Stimulated activated CD4-positive, alpha-beta T cell treated with anti-CD3 and anti-CD28 coated beads, Interleukin-15, amount 100 ng/mL, for 48 hours (primary cell): ENCODE data around the gene TUBGCP3.
"Not testable (repeated sequence)": the region's sequence is repeated elsewhere in the genome, so short reads cannot be mapped to it uniquely, and the experiment has no call there.

Source experiments
- DNase-seq, 2 donors: peaks; one replicate each; pipeline ENCODE4 v3.0.0-alpha.2; 2020; ENCODE audit warnings: low read depth in 2 of 2

Gene TUBGCP3

DNA sequence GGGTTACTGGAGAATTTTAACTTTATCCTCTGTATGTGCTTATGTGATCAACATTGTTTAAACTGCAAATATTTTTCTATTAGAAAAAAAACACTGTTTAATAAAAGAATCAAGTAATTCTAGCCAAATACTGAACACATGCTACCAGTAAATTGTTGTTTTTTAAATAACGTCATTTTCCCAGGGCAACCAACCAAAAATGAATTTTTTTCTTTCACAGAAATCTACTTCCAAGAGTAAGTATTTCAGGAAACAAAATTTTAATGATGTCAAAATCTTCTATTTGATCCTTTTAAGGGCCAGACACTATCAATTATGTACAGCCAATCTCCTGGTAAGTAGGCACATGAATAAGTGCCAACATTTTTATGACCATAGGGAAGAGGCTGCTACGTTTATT lies 57.1 kb downstream of the TUBGCP3 start:
- no peak for DNase-seq

DNA sequence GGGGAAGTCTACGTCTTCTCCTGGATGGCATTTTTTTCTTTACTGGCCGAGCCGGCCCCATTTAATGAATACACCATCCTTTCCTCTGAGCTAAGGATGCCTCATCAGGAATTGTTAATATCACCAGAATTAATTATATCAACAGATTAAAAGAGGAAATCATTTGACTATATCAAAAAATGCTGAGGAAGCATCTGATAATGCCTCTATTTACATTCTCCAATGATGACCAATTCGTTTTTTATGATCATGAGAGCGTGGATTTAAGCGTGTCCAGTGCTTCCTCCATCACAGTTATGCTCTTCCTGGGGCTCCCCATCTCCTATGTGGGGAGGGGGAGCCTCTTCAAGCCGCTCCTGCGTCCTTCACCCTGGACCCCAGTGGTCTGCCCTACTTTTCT lies 58.7 kb downstream of the TUBGCP3 start:
- DNase-seq, result no peak

DNA sequence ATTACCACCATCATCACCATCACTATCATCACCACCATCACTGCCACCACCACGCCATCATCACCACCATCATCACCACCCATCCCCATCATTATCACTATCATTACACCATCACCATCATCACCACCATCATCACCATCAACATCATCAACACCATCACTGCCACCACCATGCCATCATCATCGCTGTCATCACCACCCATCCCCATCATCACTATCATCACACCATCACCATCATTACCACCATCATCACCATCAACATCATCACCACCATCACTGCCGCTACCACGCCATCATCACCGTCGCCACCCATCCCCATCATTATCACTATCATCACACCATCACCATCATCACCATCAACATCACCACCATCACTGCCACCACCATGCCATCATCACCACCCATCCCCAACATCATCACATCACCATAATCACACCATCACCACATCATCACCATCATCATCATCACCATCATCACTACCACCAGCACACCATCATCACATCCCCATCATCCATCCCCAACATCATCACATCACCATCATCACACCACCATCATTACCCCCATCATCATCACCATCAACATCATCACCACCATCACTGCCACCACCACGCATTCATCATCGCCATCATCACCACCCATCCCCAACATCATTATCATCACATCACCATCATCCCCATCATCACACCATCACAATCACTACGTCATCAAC lies 61.7 kb downstream of the TUBGCP3 start:
- DNase-seq, result no peak

DNA sequence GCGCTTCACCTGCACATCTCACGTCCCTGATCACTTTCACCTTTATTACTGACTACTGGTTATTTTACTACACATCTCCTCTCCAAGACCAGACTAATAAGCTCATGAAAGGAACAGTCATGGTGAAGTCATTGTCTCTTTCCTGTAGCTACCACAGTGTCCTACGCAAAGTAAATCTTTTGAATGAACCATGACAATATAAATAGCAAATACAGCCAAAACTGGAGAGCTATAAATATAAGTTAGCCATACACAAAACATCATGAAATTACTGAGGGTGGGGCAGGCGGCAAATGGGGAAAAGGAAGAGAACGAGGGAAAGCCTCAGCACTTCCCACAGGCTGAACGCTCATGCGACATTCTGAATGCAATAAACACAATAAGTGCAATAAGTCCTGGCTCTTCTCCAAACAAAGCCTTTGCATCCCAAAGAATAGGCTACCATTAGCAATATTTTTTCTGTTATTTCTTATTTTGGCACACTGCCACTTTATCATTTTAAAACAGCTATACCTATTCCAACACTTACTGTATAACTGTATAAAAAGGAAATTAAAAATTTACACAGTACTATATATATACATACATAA lies 62.5 kb downstream of the TUBGCP3 start:
- DNase-seq, result no peak

DNA sequence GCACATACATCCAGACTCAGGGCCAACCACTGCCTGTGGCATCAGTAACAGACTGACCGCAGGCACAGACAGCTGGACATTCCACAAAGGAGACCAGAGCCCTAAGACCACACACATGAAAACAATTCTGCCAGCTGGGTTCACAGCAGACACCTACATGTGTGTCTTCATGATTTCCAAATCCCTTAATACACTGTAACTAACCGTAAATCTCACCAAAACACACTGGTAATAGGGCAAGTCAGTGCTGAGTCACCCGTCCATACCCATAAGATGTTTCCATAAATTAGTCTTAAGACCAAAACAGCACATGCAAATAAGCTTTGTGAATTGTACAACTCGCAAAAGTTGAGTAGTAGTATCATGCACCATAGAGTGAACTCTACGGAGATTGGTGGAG lies 65.4 kb downstream of the TUBGCP3 start:
- DNase-seq, result no peak

DNA sequence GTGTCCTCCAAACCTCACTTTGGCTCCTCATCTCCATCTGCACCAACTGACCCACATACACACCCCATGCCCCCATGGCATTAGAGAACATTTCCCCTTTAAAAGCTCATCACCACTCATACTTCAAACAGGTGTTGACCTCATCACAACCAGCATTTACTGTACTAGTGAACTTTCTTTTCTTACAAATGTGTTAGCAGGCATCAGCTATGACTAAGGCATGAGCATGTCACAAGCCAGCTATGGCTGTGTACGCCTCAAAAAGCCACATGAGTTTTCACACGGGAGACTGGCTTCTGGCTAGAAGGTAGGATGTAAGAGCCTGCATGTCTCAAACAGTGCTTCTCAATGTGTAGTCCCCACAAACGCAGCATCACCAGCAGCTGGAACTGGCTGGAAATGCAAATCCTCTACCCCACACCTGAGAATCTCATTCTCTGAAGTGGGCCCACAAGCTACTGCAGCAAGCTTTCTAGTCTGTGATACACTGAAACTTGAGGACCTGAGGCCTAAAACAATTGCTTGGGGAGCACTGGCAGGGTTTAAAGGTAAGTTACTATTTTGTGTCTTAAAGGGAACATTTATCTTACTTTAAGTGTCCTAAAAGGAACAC lies 66.8 kb downstream of the TUBGCP3 start:
- no peak for DNase-seq

DNA sequence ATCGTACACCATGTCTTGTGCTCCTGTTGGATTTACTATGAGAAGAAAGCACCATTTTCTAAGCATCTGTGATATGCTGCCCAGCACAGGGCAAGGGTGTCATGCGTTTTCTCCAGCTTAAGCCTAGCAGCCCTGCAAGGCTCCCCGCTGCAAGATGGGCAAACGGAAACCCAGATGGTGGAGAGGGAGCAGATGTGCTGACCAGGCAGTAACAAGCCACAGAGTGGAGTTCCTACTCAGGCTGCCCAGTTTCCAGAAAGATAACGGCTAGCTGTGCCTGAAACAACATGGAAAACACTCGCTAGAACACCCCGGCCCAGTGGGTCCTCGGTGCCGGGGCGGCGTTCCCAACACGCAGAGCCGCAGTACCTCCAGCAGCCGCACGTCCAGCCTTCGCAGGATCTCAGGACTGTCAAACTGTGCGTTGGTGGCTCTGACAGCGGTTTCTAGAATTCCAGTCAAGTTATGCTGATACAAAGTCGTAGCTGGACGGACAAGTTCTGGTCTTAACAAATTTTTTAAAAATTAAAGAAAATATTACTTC lies 68.4 kb downstream of the TUBGCP3 start:
- no peak for DNase-seq

DNA sequence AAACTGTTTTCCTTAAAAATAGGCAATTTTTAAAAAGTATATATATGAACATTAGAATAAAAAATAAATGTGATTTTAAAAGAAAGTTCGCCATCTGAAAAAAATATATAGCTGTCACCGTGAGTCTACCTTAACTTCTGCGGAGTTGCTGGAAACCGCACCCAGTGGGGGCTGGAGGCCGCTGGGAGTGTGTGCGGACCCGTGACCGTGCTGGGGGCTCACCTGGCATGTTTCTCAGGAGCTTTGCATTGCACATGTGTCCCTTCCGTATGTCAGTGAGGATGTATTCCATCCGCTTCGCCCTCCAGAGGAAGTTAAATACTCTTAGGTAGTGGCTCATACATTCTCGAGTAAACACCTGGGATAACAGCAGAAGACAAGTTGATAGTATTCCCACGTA lies 71.7 kb downstream of the TUBGCP3 start:
- DNase-seq, result no peak

DNA sequence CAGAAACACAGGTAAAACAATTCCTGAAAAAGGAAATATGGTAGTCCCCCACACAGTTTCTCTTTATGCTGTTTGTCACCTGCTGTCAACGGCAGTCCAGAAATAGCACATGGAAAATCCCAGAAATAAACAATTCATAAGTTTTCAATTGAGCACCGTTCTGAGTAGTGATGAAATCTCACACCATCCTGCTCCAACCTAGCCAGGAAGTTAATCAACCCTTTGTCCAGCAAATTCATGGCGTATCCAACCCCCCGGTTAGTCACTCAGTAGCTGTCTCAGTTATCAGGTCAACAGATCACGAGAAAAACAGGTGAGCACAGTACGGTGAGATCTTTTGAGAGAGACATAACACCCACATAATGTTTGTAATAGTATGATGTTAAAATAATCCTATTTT lies 74.2 kb downstream of the TUBGCP3 start:
- no peak for DNase-seq

DNA sequence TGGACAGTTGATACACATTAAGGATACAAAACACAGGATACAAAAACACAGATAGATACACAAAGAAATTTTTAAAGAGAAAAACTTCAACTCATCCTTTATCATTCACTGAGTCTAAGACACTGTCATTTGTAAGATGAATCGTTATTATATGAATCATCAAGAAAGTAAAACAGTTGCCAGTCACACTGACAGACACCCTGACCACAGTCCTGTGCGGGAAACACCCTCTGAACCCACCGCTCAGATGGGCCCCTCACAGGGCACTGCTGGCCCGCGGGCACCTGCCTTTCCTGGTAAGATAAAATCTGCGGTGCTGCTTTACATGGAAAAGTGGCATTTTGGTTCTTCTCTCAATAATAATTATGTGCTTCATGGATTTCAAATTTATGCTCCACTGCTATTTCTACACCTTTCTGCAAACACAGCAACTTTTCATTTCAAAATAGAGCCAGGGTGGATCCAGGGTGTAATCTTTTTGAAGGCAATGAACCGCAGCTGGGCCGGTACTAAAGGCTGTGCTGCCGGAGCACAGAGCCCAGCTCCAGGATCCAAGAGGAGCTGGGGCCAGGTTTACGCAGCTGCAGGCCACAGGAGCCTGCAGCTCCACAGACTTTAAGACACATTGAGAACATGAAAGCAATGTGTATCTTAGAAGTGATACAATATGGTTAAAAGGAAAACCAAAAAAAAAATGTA lies 76.8 kb downstream of the TUBGCP3 start:
- DNase-seq, result no peak

DNA sequence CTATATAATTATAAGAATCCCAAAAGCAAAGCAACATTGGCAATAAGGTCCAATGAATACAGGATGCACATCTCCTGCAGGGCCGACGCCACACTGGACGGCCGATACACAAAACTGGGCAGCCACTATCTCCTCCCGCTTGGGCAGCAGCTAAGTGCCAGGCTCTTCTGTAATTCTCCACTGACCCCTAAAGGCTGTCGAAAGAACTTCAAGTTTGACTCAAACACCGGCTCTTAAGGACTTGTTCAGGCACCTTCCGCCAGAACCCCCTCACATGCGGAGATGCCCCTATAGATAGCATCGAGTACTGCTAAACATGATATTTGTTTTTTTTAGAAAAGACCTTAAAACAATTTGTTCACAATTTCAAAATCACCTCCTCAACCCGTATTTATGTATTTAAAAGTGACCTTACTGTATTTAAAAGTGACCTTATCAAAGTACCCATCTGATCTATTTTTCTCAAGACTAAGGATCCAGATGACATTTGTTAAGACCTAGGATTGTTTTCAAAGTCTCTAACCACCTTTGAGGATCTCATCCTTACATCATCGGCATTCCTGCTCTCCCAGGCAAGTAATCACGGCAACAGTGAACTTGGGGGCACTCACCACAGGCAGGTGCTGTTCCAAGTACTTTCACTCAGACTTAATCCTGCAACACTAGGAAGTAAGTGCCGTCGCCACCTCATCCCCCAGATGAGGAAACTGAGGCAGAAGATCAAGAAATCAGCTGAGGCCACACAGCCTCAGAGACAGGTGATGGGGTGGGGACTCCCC lies 77.8 kb downstream of the TUBGCP3 start:
- DNase-seq, result no peak

DNA sequence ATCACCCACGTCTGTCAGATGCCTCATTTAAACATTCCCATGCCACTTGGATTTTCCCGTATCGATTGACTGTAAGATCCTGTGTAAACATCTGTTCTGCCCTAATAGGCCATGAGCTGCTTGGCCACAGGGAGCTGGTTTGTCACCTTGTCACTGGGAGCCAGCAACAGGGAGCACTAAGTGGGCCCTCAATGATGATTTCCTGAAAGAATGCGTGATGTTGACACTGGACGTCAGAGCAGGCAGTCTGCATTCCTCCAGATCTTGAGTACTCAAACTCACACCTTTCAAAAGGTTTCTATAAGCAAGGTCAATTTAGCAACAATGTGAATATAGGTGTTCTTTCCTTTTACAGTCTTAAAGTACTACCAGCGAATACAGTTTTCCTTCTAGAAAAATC lies 78.8 kb downstream of the TUBGCP3 start:
- DNase-seq, result no peak

DNA sequence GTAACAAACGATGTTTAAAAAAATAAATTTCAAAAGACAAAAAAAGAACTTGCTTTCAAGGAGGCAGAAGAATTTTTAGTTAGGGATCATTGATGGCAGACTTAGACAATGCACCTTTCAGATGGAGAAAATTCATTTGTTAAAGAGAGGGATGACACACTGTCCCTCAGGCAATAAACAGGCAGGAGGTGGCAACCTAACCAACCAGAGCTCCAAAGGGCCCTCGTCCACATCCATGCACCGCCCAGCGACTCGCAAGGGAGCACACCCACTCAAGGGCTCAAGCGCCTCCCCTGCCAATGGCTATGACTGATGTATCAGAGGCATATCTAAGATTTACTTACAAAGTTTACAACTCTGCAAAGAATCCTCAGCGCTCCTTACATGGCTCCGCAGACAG lies 81.9 kb downstream of the TUBGCP3 start:
- no peak for DNase-seq

DNA sequence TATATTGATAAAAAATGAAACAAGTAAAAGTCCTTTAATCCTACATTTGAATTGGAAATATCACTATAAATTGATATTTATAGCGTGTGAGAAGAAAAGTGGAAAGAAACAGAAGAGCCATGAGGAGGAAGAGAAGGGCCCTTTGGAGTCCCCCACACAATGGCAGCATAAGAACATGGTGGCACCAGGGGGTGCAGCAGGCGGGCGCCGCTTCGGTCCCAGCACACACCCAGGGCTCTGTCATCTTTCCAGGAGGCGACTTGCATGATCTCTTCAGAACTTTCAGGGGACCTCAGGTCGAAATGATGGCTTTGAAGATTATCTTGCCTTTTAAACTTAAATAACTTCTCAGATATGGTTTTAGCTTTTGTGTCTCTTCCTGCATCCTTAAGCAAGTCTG lies 91.8 kb downstream of the TUBGCP3 start:
- no peak for DNase-seq

DNA sequence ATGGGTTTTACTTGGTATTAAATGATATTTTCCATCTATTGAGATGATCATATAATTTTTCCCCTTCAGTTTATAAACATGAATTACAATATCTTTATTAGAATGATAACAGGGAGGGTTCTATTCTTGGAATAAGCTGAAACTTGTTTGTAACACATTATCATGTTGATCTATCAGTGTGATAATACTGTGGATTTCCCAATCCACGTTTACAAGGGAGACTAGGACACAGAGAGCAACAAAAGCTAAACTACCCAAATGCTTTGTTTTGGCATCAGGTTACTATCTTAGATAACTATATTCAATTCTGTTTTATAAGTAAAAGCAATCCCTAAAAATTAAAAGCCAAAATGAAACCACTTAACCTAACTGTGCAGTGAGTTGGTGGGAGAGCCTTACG lies 92.5 kb downstream of the TUBGCP3 start:
- DNase-seq, result no peak

DNA sequence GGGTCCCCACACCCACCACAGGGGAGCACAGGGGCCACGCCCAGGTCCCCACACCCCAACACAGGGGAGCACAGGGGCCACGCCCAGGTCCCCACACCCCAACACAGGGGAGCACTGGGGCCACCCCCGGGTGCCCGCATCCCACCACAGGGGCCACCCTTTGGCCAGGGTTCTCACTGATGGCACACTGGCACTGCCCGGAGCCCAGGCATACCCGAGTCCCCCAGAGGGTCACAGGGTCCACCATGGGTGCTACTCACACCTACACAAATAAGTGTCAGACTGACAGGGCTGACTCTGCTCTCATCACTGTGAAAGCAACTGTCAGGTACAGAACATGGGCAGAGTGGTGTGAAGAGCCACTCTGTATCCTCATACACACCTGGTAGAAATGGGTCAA lies 98.8 kb downstream of the TUBGCP3 start:
- no peak for DNase-seq

DNA sequence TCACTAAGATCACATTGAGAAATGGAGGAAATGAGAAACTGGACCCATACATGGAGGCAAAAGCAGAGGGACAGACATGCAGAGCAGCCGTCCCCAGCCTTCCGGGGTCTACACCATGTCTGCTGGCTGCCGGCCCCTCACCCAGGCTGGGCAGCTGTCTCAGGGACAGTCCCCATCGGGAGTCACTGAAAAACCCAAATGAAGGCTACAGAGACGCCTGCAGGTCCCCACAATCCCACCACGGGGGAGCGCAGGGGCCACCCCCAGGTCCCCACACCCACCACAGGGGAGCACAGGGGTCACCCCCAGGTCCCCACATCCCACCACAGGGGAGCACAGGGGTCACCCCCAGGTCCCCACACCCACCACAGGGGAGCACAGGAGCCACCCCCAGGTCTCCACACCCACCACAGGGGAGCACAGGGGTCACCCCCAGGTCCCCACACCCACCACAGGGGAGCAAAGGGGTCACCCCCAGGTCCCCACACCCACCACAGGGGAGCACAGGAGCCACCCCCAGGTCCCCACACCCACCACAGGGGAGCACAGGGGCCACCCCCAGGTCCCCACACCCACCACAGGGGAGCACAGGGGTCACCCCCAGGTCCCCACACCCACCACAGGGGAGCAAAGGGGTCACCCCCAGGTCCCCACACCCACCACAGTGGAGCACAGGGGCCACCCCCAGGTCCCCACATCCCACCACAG lies 99.5 kb downstream of the TUBGCP3 start:
- not testable (repeated sequence) for DNase-seq

DNA sequence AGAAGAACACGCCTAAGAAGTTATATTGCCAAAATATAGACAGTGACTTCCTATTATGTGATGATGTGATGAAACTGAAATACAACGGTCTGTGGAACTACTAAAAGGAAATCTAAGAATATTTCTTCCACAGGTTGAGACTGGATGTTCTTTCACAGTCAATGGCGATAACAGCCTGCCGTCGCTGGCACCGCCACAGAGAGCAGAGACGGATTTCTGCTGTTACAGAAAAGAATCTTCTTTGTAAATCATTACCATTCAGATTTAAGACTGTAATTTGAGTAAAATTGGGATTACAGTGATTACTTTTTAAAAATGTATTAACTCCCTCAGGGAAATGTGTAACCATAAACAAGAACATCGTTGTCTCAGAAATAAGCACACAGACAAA lies 100.8 kb downstream of the TUBGCP3 start:
- no peak for DNase-seq

DNA sequence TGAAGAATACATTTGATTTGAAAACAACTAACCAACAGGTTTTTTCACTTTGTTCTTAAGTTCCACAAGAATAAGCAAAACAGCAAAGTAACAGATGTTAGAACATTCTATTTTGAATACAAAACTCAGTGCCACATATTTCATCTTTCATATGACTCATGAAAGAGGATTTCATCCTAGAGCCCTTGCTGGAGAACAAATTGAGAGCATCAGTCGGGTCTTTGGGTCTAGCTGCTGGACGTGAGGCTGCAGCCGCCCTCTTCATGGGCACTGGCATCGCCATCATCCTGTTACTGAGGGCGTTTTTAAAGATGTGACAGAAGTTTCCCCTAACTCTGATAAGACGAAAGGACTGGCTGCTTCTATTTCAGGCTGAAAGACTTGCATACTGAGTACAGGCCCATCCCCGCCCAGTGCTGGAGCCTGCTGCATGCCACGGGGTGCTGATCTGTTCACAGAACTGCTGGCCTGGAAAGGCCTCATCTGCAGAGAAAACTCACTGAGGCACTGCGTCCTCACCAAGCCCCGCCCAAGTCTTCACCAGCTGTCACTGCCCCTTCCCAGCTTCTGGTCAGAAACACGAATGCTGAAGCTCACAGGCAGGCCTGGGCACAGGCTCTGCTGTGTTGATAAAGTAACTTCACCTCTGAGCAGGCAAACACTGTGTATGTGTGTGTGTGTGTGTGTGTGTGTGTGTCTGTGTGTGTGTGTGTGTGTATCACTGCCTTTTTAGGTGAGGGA lies 101.4 kb downstream of the TUBGCP3 start:
- no peak for DNase-seq

DNA sequence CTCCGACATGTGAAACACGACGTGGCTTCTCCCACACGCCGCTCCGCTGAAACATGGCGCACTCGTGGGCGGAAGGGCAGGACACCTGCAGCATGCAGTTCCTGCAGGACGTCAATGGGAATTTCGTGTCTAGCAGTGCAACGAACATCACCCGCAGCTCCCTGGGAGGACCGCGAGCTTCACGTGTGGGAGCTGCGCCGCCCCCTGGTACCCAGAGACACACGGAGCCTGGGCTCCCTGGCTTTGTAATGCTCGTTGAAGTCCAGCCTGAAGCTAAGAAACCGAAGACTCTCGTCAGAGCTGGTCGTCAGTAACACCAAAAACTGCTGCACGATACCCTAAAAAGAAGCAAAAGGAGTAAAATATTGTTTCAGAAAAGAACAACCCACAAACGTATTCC lies 102.1 kb downstream of the TUBGCP3 start:
- DNase-seq, result not testable (repeated sequence)
